ENCODE measurements around the gene ATG5.

The ATG5 gene

DNA sequence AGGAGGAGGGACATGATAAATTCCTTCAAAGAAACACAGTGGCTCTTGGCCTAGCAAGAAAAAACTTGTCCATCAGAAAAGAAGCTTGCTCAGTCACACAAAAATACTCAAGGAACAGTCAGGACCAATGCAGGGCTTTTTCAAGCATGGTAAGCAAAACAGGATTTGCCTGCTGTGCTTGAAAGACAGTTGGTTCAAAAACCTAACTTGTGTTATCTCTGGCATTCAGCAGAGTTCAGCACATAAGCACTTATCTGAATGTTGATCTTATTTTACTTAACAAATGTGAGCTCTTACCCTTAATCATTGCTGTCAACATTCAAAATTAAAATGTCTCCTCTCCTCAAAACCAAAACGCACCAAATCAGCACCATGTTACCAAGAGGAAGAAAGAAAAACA is 38.3 kb downstream of the ATG5 start:
- Histone ChIP-seq H3K9ac (ENCODE audit: low read length) (no peak overlapping the region), H4K20me1 (ENCODE audit: low read depth, low read length) (no peaks in the 10 kb centered on the region), H3K9me3 (ENCODE audit: insufficient read depth, low read length) (no peaks in the 10 kb centered on the region), H3F3A (ENCODE audit: insufficient read depth) (no peaks in the 10 kb centered on the region), H3K36me3 (ENCODE audit: low read length) (peaks cover 18% of the 10 kb centered on the region), H3K27ac (ENCODE audit: low read depth, low read length) (no peak overlapping the region), H3K9me2 (replicated peaks; ENCODE audit: insufficient read depth, low read length) (no peaks in the 10 kb centered on the region), H2AFZ (ENCODE audit: low read depth, low read length, severe bottlenecking) (no peak overlapping the region), H3K27me3 (ENCODE audit: low read length) (no peaks in the 10 kb centered on the region), H3K79me2 (ENCODE audit: insufficient read depth, low read length) (peaks cover 54% of the 10 kb centered on the region), H3K4me2 (ENCODE audit: low read depth, low read length, poor library complexity, severe bottlenecking) (no peak overlapping the region), H3K4me3 (ENCODE audit: insufficient read depth, low read length, poor library complexity, severe bottlenecking) (no peak overlapping the region)
- TF ChIP-seq EZH2phosphoT487 (conservative IDR thresholded peaks at IDR 0.05; ENCODE audit: low read length), result no peak

DNA sequence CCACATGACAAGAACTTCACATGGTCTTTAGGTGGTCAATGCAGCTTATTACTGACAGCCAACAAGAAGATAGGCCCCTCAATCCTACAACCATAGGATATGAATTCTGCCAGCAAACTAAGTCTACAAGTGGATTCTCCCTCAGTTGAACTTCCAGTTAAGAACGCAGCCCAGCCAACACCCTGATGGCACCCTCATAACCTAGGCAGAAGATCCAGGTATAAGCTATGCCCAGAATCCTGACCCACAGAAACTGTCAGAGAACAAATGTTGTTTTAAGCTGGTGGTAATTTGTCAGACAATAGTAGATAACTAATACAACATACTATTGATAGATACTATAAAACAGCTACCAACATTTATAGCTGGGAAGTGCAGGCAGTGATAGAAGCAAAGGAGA is 38.8 kb downstream of the ATG5 start:
- no peaks in the 10 kb centered on the region for H3K9me3 ChIP-seq (ENCODE audit: insufficient read depth, low read length)
- peaks cover 13% of the 10 kb centered on the region for H3K36me3 ChIP-seq (ENCODE audit: low read length)
- H4K20me1 ChIP-seq (ENCODE audit: low read depth, low read length), result no peaks in the 10 kb centered on the region
- H2AFZ ChIP-seq (ENCODE audit: low read depth, low read length, severe bottlenecking), result no peak overlapping the region
- peaks cover 54% of the 10 kb centered on the region for H3K79me2 ChIP-seq (ENCODE audit: insufficient read depth, low read length)
- no peak overlapping the region for H3K9ac ChIP-seq (ENCODE audit: low read length)
- no peaks in the 10 kb centered on the region for H3K27me3 ChIP-seq (ENCODE audit: low read length)
- no peak overlapping the region for H3K27ac ChIP-seq (ENCODE audit: low read depth, low read length)
- no peak for TF ChIP-seq EZH2phosphoT487 (conservative IDR thresholded peaks at IDR 0.05; ENCODE audit: low read length)
- TF ChIP-seq, protein P1, sequence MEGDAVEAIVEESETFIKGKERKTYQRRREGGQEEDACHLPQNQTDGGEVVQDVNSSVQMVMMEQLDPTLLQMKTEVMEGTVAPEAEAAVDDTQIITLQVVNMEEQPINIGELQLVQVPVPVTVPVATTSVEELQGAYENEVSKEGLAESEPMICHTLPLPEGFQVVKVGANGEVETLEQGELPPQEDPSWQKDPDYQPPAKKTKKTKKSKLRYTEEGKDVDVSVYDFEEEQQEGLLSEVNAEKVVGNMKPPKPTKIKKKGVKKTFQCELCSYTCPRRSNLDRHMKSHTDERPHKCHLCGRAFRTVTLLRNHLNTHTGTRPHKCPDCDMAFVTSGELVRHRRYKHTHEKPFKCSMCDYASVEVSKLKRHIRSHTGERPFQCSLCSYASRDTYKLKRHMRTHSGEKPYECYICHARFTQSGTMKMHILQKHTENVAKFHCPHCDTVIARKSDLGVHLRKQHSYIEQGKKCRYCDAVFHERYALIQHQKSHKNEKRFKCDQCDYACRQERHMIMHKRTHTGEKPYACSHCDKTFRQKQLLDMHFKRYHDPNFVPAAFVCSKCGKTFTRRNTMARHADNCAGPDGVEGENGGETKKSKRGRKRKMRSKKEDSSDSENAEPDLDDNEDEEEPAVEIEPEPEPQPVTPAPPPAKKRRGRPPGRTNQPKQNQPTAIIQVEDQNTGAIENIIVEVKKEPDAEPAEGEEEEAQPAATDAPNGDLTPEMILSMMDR (IDR thresholded peaks at IDR 0.05; ENCODE audit: insufficient read depth, low read length, poor library complexity, severe bottlenecking), result no peak
- H3K9me2 ChIP-seq (replicated peaks; ENCODE audit: insufficient read depth, low read length), result no peaks in the 10 kb centered on the region
- H3F3A ChIP-seq (ENCODE audit: insufficient read depth), result no peaks in the 10 kb centered on the region
- no peak overlapping the region for H3K4me2 ChIP-seq (ENCODE audit: low read depth, low read length, poor library complexity, severe bottlenecking)
- no peak overlapping the region for H3K4me3 ChIP-seq (ENCODE audit: insufficient read depth, low read length, poor library complexity, severe bottlenecking)

DNA sequence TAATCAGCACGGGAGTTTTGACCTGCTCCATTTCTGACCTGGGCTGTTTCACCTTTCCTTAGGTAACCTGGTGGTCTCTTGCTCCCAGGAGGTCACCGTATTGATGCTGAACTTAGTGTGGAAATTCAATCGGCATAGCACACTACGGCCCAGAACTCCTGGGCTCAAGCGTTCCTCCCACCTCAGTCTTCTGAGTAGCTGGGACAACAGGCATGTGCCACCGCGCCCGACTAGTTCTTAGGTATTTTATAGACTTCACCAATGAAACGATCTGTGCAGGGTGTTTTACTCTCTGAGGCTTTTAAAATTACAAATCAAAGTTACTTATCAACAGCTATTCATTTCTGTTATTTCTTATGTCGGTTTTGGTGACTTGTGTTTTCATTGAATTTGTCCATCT is 42.1 kb downstream of the ATG5 start:
- no peaks in the 10 kb centered on the region for H3F3A ChIP-seq (ENCODE audit: insufficient read depth)
- no peaks in the 10 kb centered on the region for H3K9me2 ChIP-seq (replicated peaks; ENCODE audit: insufficient read depth, low read length)
- H4K20me1 ChIP-seq (ENCODE audit: low read depth, low read length), result no peaks in the 10 kb centered on the region
- peaks cover 50% of the 10 kb centered on the region for H3K79me2 ChIP-seq (ENCODE audit: insufficient read depth, low read length)
- H3K27me3 ChIP-seq (ENCODE audit: low read length), result no peaks in the 10 kb centered on the region
- H3K4me3 ChIP-seq (ENCODE audit: insufficient read depth, low read length, poor library complexity, severe bottlenecking), result no peak overlapping the region
- H3K9ac ChIP-seq (ENCODE audit: low read length), result no peak overlapping the region
- H3K36me3 ChIP-seq (ENCODE audit: low read length), result no peaks in the 10 kb centered on the region; the same call in 1 of the 2 replicates
- H2AFZ ChIP-seq (ENCODE audit: low read depth, low read length, severe bottlenecking), result no peak overlapping the region
- H3K9me3 ChIP-seq (ENCODE audit: insufficient read depth, low read length), result no peaks in the 10 kb centered on the region
- no peak for TF ChIP-seq EZH2phosphoT487 (conservative IDR thresholded peaks at IDR 0.05; ENCODE audit: low read length)
- TF ChIP-seq, protein P1 (IDR thresholded peaks at IDR 0.05; ENCODE audit: insufficient read depth, low read length, poor library complexity, severe bottlenecking), result no peak
- H3K4me2 ChIP-seq (ENCODE audit: low read depth, low read length, poor library complexity, severe bottlenecking), result no peak overlapping the region
- H3K27ac ChIP-seq (ENCODE audit: low read depth, low read length), result no peak overlapping the region

DNA sequence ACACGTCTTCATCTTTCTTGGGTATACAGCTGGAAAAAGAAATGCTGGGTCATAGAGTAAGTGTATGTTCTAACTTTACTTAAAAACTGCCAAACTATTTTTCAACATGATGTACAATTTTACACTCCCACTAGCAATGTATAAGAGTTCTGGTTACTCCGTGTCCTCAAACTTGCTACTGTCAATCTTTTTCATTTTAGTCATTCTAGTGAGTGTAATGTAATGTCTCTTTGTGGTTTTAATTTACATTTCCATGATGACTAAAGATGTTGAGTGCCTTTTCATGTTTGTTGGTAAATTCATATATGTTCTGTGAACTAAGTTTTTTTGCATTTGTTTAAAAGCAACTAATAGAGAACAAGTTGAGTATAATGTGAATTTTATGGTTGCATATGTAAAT is 43.9 kb downstream of the ATG5 start:
- Histone ChIP-seq H3K4me2 (ENCODE audit: low read depth, low read length, poor library complexity, severe bottlenecking) (no peak overlapping the region), H3K79me2 (ENCODE audit: insufficient read depth, low read length) (peaks cover 43% of the 10 kb centered on the region), H3F3A (ENCODE audit: insufficient read depth) (no peaks in the 10 kb centered on the region), H4K20me1 (ENCODE audit: low read depth, low read length) (no peaks in the 10 kb centered on the region), H3K9ac (ENCODE audit: low read length) (no peak overlapping the region), H3K36me3 (ENCODE audit: low read length) (no peaks in the 10 kb centered on the region; the same call in 1 of the 2 replicates), H2AFZ (ENCODE audit: low read depth, low read length, severe bottlenecking) (no peak overlapping the region), H3K4me3 (ENCODE audit: insufficient read depth, low read length, poor library complexity, severe bottlenecking) (no peak overlapping the region), H3K9me2 (replicated peaks; ENCODE audit: insufficient read depth, low read length) (no peaks in the 10 kb centered on the region), H3K27ac (ENCODE audit: low read depth, low read length) (no peak overlapping the region), H3K27me3 (ENCODE audit: low read length) (no peaks in the 10 kb centered on the region), H3K9me3 (ENCODE audit: insufficient read depth, low read length) (no peaks in the 10 kb centered on the region)
- TF ChIP-seq, protein P1 (IDR thresholded peaks at IDR 0.05; ENCODE audit: insufficient read depth, low read length, poor library complexity, severe bottlenecking), result no peak
- TF ChIP-seq EZH2phosphoT487 (conservative IDR thresholded peaks at IDR 0.05; ENCODE audit: low read length), result no peak

All from SU-DHL-6 (cell line).